ENCODE data around the gene PROC.

DNA sequence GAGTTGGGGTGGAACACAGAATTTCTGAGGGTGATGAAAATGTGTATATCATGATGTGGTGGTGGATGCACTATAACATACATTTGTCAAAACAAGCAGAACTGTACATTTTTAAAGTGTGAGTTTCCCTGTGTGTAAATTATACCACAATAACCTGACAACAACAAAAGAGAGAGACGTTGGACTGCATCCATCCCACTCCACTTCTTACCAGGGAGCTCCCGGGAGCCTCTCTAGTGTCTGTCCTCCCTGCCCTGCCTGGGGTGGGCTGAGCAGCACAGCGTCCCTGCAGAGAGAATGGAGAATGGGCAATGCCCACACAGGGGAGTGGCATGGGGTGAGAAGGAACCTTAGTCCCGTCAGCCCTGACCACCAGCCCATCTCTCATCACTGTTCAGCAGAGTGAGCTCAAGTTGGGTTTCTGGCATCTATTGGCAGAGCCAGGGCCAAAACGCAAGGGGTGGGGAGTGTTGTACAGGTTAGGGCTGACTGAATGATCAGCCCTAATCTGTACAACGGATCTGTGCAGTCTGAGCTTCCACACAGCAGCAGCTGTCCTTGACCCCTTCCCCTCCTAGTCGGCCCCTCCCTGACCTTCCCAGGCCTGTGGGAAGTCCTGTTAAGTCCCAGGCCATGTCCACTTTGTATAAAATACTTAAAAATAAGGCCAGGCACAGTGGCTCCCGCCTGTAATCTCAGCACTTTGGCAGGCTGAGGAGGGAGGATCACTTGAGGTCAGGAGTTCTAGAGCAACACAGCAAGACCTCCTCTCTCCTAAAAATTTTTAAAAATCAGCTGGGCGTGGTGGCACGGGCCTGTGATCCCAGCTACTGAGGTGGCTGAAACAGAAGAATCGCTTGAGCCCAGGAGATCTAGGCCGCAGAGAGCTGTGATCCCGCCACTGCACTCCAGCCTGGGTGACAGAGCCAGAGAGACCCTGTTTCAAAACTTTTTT is 3.3 kb upstream of the PROC start:
- TF ChIP-seq, protein P1, sequence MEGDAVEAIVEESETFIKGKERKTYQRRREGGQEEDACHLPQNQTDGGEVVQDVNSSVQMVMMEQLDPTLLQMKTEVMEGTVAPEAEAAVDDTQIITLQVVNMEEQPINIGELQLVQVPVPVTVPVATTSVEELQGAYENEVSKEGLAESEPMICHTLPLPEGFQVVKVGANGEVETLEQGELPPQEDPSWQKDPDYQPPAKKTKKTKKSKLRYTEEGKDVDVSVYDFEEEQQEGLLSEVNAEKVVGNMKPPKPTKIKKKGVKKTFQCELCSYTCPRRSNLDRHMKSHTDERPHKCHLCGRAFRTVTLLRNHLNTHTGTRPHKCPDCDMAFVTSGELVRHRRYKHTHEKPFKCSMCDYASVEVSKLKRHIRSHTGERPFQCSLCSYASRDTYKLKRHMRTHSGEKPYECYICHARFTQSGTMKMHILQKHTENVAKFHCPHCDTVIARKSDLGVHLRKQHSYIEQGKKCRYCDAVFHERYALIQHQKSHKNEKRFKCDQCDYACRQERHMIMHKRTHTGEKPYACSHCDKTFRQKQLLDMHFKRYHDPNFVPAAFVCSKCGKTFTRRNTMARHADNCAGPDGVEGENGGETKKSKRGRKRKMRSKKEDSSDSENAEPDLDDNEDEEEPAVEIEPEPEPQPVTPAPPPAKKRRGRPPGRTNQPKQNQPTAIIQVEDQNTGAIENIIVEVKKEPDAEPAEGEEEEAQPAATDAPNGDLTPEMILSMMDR (IDR thresholded peaks at IDR 0.05): no peak
- TF ChIP-seq EP300 (IDR thresholded peaks at IDR 0.05): no peak
- no peak for TF ChIP-seq POLR2A (IDR thresholded peaks at IDR 0.05)
- TF ChIP-seq POLR2AphosphoS5 (IDR thresholded peaks at IDR 0.05): no peak
